GM12864 (cell line): Measurements from ENCODE around the gene SYTL5.

ENCODE experiments used
- DNase-seq: peaks from one replicate; pipeline ENCODE4 v3.0.0-alpha.2; 2011; ENCODE audit warnings: low read depth
- H3K4me3 ChIP-seq: 2 replicates; pipeline ENCODE4 v1.5.1; 2011; ENCODE audit warnings: mild to moderate bottlenecking, low read depth, low read length, control low read depth
- CTCF ChIP-seq: IDR thresholded peaks from 2 replicates; pipeline ENCODE4 v1.5.1; 2011; ENCODE audit warnings: low read depth, mild to moderate bottlenecking, moderate library complexity, low read length, control low read depth, inconsistent platforms; ENCODE audit errors: missing control alignments

Gene SYTL5

GRCh38 chrX:38048886-38049285 lies 42.5 kb downstream of the SYTL5 start:
- no peak for DNase-seq
- no peak overlapping the region for H3K4me3 ChIP-seq
- TF ChIP-seq CTCF = no peak

- no peak overlapping the region for H3K4me3 ChIP-seq
- no peak for TF ChIP-seq CTCF
Measured at GRCh38 chrX:38050806-38051205, 44.5 kb downstream of the SYTL5 start.

GRCh38 chrX:38052096-38052495 lies 45.7 kb downstream of the SYTL5 start:
- TF ChIP-seq CTCF = no peak
- DNase-seq = no peak
- no peak overlapping the region for H3K4me3 ChIP-seq

More at GRCh38 chrX:38050806-38051205, 44.5 kb downstream of the SYTL5 start:
- DNase-seq = no peak

- no peak for DNase-seq
- no peak overlapping the region for H3K4me3 ChIP-seq
- TF ChIP-seq CTCF = no peak
Measured at GRCh38 chrX:38055170-38055847, 49.0 kb downstream of the SYTL5 start.

- TF ChIP-seq CTCF = no peak
- DNase-seq = no peak
- no peak overlapping the region for H3K4me3 ChIP-seq
Measured at GRCh38 chrX:38060331-38060878, 54.1 kb downstream of the SYTL5 start.

GRCh38 chrX:38061335-38061734 lies 55.0 kb downstream of the SYTL5 start:
- no peak for DNase-seq
- H3K4me3 ChIP-seq = no peak overlapping the region
- no peak for TF ChIP-seq CTCF

GRCh38 chrX:38066934-38067333 lies 60.6 kb downstream of the SYTL5 start:
- no peak overlapping the region for H3K4me3 ChIP-seq
- no peak for TF ChIP-seq CTCF

More at GRCh38 chrX:38066934-38067333, 60.6 kb downstream of the SYTL5 start:
- no peak for DNase-seq
